ENCODE data around the gene RAVER1. TPM values are rescaled to one million over a fixed set of nuclear protein-coding genes. Genes with fewer than 3 reads are reported as not detected.

The RAVER1 gene
- total and polyA plus RNA-seq, 2 of the 13 experiments (the other 11 are each of a cell fraction or from before 2014, with no cell fraction given) = 3.6 to 7.9 TPM

DNA sequence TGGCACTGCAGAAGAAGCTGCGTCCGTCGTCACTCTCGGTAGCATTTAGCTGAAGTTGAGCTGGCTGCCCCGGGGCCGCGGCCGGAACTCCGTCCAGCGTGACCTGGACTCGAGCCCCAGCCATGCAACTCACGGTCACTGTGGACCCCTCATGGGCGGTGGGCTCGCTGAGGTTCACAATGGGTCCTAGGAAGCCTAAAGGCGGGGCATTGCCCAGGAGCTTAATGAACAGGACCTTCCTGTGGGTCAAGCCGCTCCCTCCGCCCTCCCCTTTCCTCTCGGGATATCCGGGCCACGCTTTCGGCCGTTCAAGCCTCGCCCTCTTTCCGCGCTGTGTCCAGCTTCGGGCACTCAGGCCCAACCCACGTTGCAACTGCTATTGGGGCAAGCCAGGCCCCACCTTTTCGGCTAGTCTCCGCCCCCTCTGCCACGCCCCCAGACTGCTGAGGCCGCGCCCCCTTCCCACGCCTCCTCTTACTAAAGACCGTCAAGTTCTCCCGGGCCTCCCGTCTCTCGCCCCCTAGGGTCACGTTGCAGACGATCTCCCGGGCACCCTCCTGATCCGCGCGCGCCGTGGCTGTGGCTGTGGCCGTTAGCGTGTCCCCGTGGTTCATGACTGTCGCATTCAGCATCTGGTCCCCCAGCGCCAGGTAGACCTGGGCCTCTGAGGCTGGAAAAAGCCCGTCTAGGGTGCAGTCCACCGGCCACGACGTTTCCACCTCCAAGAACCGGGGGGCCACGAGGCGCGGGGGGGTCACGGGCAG, 1.4 kb upstream of the RAVER1 start (continued):
- TF ChIP-seq, protein P1, sequence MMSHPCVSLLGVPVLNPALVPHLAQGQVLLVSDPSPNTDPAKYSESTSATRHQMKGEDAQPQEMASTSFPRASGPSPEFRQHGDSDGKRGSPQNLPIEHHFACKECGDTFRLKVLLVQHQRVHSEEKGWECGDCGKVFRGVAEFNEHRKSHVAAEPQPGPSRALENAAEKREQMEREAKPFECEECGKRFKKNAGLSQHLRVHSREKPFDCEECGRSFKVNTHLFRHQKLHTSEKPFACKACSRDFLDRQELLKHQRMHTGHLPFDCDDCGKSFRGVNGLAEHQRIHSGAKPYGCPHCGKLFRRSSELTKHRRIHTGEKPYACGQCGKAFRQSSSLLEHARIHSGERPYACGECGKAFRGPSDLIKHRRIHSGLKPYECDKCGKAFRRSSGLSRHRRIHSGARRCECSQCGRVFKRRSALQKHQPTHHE (CRISPR knock-in tag; IDR thresholded peaks at IDR 0.05; ENCODE audit: borderline replicate concordance) = peak; percentile 46; the same call in 1 of the 2 replicates
- TF ChIP-seq KMT2A (CRISPR knock-in tag; IDR thresholded peaks at IDR 0.05) (0 out of 2 replicates have a peak, but pooled peaks have one; percentile 16), FOXA1 (IDR thresholded peaks at IDR 0.05) (no peak), FOXA1 (CRISPR knock-in tag; IDR thresholded peaks at IDR 0.05) (no peak), JUND (CRISPR knock-in tag; IDR thresholded peaks at IDR 0.05) (no peak), HIVEP1 (CRISPR knock-in tag; IDR thresholded peaks at IDR 0.05) (no peak), ZNF530 (CRISPR knock-in tag; IDR thresholded peaks at IDR 0.05; ENCODE audit: low read depth) (no peak), ZNF883 (CRISPR knock-in tag; IDR thresholded peaks at IDR 0.05; ENCODE audit: not compliant biosample characterization) (no peak), GTF3A (CRISPR knock-in tag; conservative IDR thresholded peaks at IDR 0.05) (no peak), ZNF616 (CRISPR knock-in tag; IDR thresholded peaks at IDR 0.05; ENCODE audit: low read depth) (no peak; the same call in 1 of the 2 replicates), SNAPC2 (CRISPR knock-in tag; IDR thresholded peaks at IDR 0.05) (peak; percentile 24; the same call in 1 of the 2 replicates), NONO (IDR thresholded peaks at IDR 0.05) (no peak), NONO (CRISPR knock-in tag; conservative IDR thresholded peaks at IDR 0.05) (peak; percentile 52; the same call in 1 of the 2 replicates), ZNF75D (CRISPR knock-in tag; IDR thresholded peaks at IDR 0.05; ENCODE audit: borderline replicate concordance) (no peak), ZNF598 (CRISPR knock-in tag; IDR thresholded peaks at IDR 0.05; ENCODE audit: borderline replicate concordance) (0 out of 2 replicates have a peak, but pooled peaks have one; percentile 10), ZNF543 (CRISPR knock-in tag; IDR thresholded peaks at IDR 0.05) (no peak), ZFX (CRISPR knock-in tag; IDR thresholded peaks at IDR 0.05; ENCODE audit: low read depth) (peak; percentile 79), SNAI1 (CRISPR knock-in tag; IDR thresholded peaks at IDR 0.05; ENCODE audit: borderline replicate concordance) (no peak), SOX5 (CRISPR knock-in tag; IDR thresholded peaks at IDR 0.05; ENCODE audit: borderline replicate concordance) (no peak), CHD4 (IDR thresholded peaks at IDR 0.05; ENCODE audit: borderline replicate concordance, low read length) (no peak), RNF2 (conservative IDR thresholded peaks at IDR 0.05; ENCODE audit: low read depth) (no peak), ZNF788 (CRISPR knock-in tag; IDR thresholded peaks at IDR 0.05; ENCODE audit: borderline replicate concordance) (peak; percentile 74; the same call in 1 of the 2 replicates)
- TF ChIP-seq, protein P2, sequence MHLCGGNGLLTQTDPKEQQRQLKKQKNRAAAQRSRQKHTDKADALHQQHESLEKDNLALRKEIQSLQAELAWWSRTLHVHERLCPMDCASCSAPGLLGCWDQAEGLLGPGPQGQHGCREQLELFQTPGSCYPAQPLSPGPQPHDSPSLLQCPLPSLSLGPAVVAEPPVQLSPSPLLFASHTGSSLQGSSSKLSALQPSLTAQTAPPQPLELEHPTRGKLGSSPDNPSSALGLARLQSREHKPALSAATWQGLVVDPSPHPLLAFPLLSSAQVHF (CRISPR knock-in tag; IDR thresholded peaks at IDR 0.05) = no peak
- TF ChIP-seq, protein P3, sequence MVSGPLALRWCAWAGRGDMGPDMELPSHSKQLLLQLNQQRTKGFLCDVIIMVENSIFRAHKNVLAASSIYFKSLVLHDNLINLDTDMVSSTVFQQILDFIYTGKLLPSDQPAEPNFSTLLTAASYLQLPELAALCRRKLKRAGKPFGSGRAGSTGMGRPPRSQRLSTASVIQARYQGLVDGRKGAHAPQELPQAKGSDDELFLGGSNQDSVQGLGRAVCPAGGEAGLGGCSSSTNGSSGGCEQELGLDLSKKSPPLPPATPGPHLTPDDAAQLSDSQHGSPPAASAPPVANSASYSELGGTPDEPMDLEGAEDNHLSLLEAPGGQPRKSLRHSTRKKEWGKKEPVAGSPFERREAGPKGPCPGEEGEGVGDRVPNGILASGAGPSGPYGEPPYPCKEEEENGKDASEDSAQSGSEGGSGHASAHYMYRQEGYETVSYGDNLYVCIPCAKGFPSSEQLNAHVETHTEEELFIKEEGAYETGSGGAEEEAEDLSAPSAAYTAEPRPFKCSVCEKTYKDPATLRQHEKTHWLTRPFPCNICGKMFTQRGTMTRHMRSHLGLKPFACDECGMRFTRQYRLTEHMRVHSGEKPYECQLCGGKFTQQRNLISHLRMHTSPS (CRISPR knock-in tag; IDR thresholded peaks at IDR 0.05; ENCODE audit: low read depth) = 0 out of 2 replicates have a peak, but pooled peaks have one; percentile 55
- TF ChIP-seq, protein P4, sequence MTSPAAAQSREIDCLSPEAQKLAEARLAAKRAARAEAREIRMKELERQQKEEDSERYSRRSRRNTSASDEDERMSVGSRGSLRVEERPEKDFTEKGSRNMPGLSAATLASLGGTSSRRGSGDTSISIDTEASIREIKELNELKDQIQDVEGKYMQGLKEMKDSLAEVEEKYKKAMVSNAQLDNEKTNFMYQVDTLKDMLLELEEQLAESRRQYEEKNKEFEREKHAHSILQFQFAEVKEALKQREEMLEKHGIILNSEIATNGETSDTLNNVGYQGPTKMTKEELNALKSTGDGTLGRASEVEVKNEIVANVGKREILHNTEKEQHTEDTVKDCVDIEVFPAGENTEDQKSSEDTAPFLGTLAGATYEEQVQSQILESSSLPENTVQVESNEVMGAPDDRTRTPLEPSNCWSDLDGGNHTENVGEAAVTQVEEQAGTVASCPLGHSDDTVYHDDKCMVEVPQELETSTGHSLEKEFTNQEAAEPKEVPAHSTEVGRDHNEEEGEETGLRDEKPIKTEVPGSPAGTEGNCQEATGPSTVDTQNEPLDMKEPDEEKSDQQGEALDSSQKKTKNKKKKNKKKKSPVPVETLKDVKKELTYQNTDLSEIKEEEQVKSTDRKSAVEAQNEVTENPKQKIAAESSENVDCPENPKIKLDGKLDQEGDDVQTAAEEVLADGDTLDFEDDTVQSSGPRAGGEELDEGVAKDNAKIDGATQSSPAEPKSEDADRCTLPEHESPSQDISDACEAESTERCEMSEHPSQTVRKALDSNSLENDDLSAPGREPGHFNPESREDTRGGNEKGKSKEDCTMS (CRISPR knock-in tag; conservative IDR thresholded peaks at IDR 0.05) = no peak

Measured in HepG2 (cell line).